GM21737 (cell line): ENCODE data around the gene SPNS2.

Experiments
- ATAC-seq: cut with Tn5 transposase; IDR thresholded peaks from one replicate; pipeline ENCODE4 v1.9.1; 2021; ENCODE audit warnings: mild to moderate bottlenecking, moderate library complexity; ENCODE audit not compliant: unreplicated experiment

The SPNS2 gene

GRCh38 chr17:4520060-4520893 lies 21.6 kb downstream of the SPNS2 start:
- no peak for ATAC-seq

GRCh38 chr17:4520894-4521600 lies 22.4 kb downstream of the SPNS2 start:
- no peak for ATAC-seq

- no peak for ATAC-seq
These were observed 24.0 kb downstream of the SPNS2 start for GRCh38 chr17:4522661-4523060.

GRCh38 chr17:4523946-4524345 lies 25.3 kb downstream of the SPNS2 start:
- no peak for ATAC-seq

GRCh38 chr17:4525691-4526397 lies 27.2 kb downstream of the SPNS2 start:
- ATAC-seq: no peak

- no peak for ATAC-seq
These were observed 28.5 kb downstream of the SPNS2 start for GRCh38 chr17:4527134-4527533.

- ATAC-seq: no peak
These were observed 29.0 kb downstream of the SPNS2 start for GRCh38 chr17:4527566-4528125.

GRCh38 chr17:4529533-4530152 lies 31.0 kb downstream of the SPNS2 start:
- no peak for ATAC-seq

GRCh38 chr17:4530799-4531730 lies 32.4 kb downstream of the SPNS2 start:
- no peak for ATAC-seq

- no peak for ATAC-seq
These were observed 33.5 kb downstream of the SPNS2 start for GRCh38 chr17:4531988-4532736.

- no peak for ATAC-seq
These were observed 34.3 kb downstream of the SPNS2 start for GRCh38 chr17:4532860-4533522.

GRCh38 chr17:4533523-4534504 lies 35.1 kb downstream of the SPNS2 start:
- no peak for ATAC-seq

GRCh38 chr17:4534515-4534914 lies 35.8 kb downstream of the SPNS2 start:
- no peak for ATAC-seq

GRCh38 chr17:4534928-4535666 lies 36.4 kb downstream of the SPNS2 start:
- no peak for ATAC-seq

- no peak for ATAC-seq
These were observed 37.1 kb downstream of the SPNS2 start for GRCh38 chr17:4535667-4536258.

GRCh38 chr17:4536259-4536741 lies 37.6 kb downstream of the SPNS2 start:
- ATAC-seq: no peak
